Dermis microvascular lymphatic vessel endothelial cell (primary cell): ENCODE results near the gene TMEM132C. TPM values are rescaled to one million over a fixed set of nuclear protein-coding genes. Genes with fewer than 3 reads are reported as not detected.

Experiments
- DNase-seq, 2 donors: peaks; one replicate each; pipeline versions ENCODE4 v3.0.0 to v3.0.0-alpha.2; 2010; ENCODE audit warnings: low read depth in 2 of 2
- total RNA-seq: library from RNA; depleted of rRNA; stranded (reverse); fragments of >200 nt; gene quantifications from 2 replicates; pipeline ENCODE4 v1.2.1, GENCODE V29; 2014

Gene TMEM132C
- total RNA-seq, 1 donor from 2014 or later = not detected

GRCh38 chr12:128338386-128339125, 71.6 kb downstream of the TMEM132C start:
- no peak for DNase-seq

DNA sequence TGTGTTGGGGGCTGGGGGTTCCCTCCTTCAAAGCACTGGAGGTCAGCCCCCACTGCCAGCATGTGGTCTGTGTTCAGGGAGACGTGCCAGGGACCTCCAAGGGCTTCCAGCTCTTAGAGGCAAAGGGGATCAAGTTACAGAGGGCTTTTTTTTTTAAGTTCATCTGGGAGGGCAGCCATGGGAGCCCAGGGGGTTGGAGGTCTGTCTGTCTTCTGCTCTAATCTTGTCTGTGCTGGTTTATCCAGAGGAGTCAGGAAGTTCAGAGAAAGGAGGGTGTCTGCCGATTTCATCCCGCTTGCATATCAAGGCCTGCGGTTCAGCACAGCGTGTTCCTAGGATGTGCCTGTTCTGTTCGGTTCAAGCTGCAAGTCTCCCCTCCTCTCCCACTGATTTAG, 72.2 kb downstream of the TMEM132C start:
- DNase-seq = no peak

DNA sequence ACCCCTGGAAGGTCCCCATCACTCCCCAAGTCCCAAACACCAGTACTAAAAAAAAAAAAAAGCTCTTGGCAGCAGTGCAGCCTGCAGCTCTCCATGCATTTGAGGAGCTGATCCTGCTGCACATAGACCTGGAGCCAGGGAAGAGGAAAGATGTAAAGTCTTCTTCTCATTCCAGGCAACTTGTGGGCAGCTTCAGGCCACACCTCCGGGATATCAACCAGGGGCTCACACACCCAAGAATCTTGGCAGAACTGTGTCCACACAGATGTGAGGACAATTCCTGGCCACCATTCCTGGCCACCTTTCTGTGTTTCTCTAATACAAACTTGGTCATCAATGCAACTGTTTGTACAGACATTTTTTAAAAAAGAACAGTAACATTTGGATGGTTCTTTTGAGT, 72.7 kb downstream of the TMEM132C start:
- no peak for DNase-seq

DNA sequence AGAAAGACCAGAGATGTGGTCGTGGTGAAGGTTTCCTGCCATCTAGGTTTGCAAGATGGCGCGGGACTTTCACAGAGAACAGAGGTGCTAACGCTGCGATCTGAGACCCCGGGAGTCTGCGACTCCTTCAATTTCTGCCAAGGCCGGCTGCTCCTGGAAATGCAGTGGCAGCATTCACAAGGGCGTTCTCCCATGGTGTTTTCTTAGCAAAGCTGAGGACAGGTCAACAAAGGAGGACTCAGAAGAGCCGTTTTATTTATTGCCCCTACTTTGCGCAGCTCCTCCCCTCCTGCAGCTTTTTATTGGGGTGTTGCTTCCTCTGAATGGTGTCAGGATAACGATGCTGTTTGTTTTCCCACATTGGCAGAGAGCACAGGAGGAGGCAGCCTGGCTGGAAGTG, 86.3 kb downstream of the TMEM132C start:
- DNase-seq = no peak

GRCh38 chr12:128356547-128356946, 89.6 kb downstream of the TMEM132C start:
- no peak for DNase-seq

GRCh38 chr12:128361400-128361995, 94.5 kb downstream of the TMEM132C start:
- no peak for DNase-seq

- DNase-seq = no peak
Observed at GRCh38 chr12:128365032-128365431, 98.1 kb downstream of the TMEM132C start.

DNA sequence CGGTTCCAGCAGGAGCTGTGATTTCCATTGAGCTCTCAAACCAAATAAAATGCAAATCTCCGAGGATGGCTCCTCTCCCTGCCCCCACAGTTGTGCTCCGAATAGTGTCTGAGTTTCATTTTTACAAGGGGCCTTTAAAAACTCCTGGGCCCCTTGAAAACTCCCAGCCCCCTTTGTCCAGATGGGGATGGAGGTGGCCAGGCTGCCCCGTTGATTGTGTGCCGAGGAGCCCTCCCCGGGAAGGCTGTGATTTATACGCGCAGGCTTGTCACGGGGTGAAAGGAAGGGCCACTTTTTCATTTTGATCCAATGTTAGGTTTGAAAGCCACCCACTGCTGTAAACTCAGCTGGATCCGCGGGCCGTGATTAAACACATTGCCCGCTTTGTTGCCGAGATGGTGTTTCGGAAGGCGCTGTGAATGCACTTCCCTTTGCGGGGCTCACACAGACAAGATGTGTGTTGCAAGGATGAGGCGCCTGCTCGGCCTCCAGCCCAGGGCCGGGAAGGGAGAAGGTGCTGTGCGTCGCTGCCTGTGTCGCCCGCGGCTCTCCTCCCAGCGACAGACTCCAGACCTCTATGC, 98.8 kb downstream of the TMEM132C start:
- DNase-seq = no peak

DNA sequence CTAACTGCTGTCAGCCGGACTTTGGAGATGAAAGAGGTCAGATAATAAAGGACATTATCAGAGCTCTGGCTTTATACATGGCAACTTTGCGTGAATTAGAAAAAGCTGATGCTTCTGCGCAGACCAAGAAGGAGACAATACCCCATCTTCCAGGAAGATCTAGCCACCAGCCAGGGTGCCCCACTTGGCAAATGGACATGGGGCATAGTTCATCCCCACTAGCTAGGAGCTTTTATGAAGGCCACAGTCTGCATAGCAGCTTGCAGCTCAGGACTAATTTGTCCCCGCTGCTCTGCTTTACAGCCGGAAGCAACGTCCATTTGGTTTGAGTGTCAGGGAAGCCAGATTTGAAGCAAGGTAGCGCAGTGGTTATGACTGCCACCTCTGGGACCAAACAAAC, 101.0 kb downstream of the TMEM132C start:
- DNase-seq = no peak

DNA sequence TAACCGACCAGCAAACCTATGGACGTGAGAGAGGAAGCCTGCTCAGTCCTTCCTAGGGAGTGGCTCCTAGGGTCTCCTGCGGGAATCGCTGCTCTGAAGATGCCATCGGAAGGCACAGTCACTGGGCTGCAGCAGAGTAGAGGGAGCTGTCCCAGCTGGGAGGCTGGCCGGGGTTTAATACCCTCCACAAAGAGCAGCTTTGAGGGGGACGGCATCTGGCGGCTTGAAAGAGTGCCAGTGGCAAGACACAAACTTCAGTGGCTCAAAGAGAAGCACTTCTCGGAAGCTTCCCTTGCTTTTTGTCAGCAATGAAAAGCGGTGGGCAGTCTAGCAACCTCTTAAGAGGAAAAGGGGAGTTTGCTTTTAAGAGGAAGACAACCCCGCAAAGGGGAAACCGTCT, 114.6 kb downstream of the TMEM132C start:
- DNase-seq = no peak

GRCh38 chr12:128381946-128382345, 115.0 kb downstream of the TMEM132C start:
- no peak for DNase-seq

DNA sequence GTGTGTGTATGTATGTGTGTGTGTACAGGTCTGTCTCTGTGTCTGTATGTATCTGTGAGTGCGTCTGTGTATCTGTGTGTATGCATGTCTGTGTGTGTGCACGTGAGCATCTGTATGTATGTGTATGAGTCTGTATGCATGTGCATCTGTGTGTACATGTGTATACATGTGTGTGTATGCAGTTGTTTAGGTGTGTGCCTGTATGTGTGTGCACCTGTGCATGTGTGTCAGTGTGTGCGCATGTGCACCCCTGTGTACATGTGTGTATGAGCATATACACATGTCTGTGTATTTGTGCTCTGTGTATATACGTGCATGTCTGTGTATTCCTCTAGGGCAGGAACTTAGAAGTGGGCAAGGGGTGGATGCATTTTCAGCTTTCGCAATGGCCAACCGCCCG, 116.0 kb downstream of the TMEM132C start:
- DNase-seq = no peak

GRCh38 chr12:128383357-128383937, 116.5 kb downstream of the TMEM132C start:
- DNase-seq = no peak

- DNase-seq = no peak
Observed at GRCh38 chr12:128385736-128386135, 118.8 kb downstream of the TMEM132C start.

- DNase-seq = no peak
Observed at GRCh38 chr12:128387811-128388422, 120.9 kb downstream of the TMEM132C start.

- DNase-seq = no peak
Observed at GRCh38 chr12:128388461-128389000, 121.6 kb downstream of the TMEM132C start.

DNA sequence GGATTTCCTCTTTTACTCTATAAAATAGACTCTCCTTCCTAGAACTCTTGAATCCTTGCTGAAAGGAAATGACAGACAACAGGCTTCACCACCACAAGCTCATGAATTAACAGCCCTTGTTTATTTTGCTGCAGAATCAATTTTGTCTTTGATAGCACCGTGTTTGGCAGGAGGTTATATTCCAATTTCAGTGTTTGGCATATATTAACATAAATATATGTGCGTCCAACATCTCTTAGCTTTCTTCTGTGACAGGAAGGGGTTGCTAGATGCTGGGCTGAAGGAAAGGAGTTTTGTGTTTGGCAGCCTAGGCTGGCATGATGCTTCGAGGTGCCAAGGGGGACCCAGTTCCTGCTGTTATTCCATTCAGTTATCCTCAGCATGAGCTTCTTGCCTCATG, 126.4 kb downstream of the TMEM132C start:
- DNase-seq = no peak

- no peak for DNase-seq
Observed at GRCh38 chr12:128394137-128394536, 127.2 kb downstream of the TMEM132C start.

GRCh38 chr12:128399253-128399652, 132.3 kb downstream of the TMEM132C start:
- no peak for DNase-seq

DNA sequence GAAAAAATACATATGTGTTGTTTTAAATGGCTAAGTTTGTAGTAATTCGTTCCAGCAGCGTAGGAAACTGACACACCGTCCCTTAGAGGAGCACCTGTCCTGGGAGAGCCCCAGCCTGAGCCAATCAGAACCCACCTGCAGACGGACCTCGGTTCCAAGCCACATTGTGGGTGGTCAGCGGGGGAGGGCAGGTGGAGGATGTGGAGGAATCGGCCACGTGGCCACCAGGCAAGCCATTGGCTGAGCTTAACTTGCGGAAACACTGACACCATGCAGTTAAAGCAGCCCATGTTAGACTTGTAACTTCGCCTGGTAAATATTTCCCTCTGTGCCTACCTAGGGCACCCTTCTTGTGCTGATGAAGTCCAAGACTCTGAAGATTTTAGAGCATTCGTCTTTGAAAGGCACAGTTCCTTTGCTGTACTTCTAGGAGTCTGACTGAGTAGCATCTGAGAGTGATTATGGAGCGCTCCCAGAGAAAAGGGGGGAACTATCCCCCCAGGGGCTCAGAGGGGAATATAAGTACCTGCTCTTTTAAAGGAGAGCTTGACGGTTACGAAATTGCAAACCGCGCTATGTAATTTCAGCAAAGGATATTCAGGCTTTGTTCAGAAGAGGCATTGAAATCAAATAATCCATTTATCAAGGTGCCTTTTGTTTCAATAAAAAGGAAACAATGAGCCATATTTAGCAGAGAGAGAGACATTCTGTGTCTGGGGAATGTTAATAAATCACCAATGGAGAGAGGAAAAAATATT, 135.7 kb downstream of the TMEM132C start:
- DNase-seq = no peak

- no peak for DNase-seq
Observed at GRCh38 chr12:128408669-128409068, 141.7 kb downstream of the TMEM132C start.
